Measurements from ENCODE around the gene KCTD16.

The KCTD16 gene

DNA sequence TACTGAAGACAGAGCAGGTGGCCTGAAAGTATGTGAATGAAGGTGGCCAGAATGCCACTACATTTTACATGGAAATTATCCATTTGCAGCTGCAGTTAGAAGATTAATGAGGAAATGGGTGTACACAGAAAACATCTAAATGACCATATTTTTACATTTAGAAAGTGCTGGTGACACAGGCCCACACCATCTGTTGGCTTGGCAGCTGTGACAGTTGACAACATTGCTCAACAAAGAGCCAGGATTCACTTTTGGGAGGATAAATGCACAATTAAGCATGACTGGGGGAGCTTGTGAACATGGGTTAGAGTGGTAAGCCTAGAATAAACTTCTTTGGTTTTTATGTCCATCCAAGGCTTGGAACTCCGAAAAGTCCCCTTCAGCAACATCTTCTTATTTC lies 360.5 kb downstream of the KCTD16 start:
- no peak for DNase-seq (ENCODE audit: low read depth)
